Neural progenitor cell (in vitro differentiated cells): ENCODE measurements around the gene SERINC3. TPM values are rescaled to one million over a fixed set of nuclear protein-coding genes. Genes with fewer than 3 reads are reported as not detected.

Experiments
- DNase-seq: peaks from one replicate; pipeline ENCODE4 v3.0.0-alpha.2; 2016; ENCODE audit warnings: low spot score
- H2AFZ ChIP-seq: fragments of 200-600 bp; sonication (generic); replicated peaks from 2 replicates; pipeline ENCODE4 v1.6.1; 2016; ENCODE audit warnings: antibody characterized with exemption
- H3F3A ChIP-seq: fragments of 200-600 bp; sonication (generic); 2 replicates; pipeline ENCODE4 v1.6.1; 2016; ENCODE audit warnings: antibody characterized with exemption, low read depth
- H3K27ac ChIP-seq: fragments of 200-600 bp; sonication (generic); 2 replicates; pipeline ENCODE4 v1.5.1; 2016; ENCODE audit warnings: mild to moderate bottlenecking
- H3K27me3 ChIP-seq: fragments of 200-600 bp; sonication (generic); 2 replicates; pipeline ENCODE4 v1.6.1; 2016; ENCODE audit warnings: mild to moderate bottlenecking, moderate library complexity
- H3K36me3 ChIP-seq: fragments of 200-600 bp; sonication (generic); 2 replicates; pipeline ENCODE4 v1.5.1; 2016
- H3K4me1 ChIP-seq: fragments of 200-600 bp; sonication (generic); 2 replicates; pipeline ENCODE4 v1.6.1; 2016; ENCODE audit warnings: mixed run types
- H3K4me2 ChIP-seq: fragments of 200-600 bp; sonication (generic); 2 replicates; pipeline ENCODE4 v1.6.1; 2016
- H3K4me3 ChIP-seq: fragments of 200-600 bp; sonication (generic); 2 replicates; pipeline ENCODE4 v1.5.1; 2016
- H3K79me2 ChIP-seq: fragments of 200-600 bp; sonication (generic); 2 replicates; pipeline ENCODE4 v1.6.1; 2016; ENCODE audit warnings: low read depth
- H3K9ac ChIP-seq: fragments of 200-600 bp; sonication (generic); 2 replicates; pipeline ENCODE4 v1.6.1; 2016
- H3K9me3 ChIP-seq: fragments of 200-600 bp; sonication (generic); 2 replicates; pipeline ENCODE4 v1.5.1; 2016; ENCODE audit warnings: low read depth
- H4K20me1 ChIP-seq: fragments of 200-600 bp; sonication (generic); 2 replicates; pipeline ENCODE4 v1.6.1; 2016; ENCODE audit warnings: low read depth
- H3K27ac Mint-ChIP-seq: 3 replicates; pipeline ENCODE4 v1.8.0; 2021; ENCODE audit warnings: mixed read lengths
- H3K27me3 Mint-ChIP-seq: 2 replicates; pipeline ENCODE4 v1.8.0; 2022; ENCODE audit warnings: low read depth, mild to moderate bottlenecking, inconsistent platforms, moderate library complexity, mixed read lengths; ENCODE audit not compliant: insufficient read depth
- H3K36me3 Mint-ChIP-seq: 3 replicates; pipeline ENCODE4 v1.8.0; 2021; ENCODE audit warnings: mixed read lengths
- H3K4me1 Mint-ChIP-seq: 3 replicates; pipeline ENCODE4 v1.8.0; 2021; ENCODE audit warnings: mixed read lengths
- H3K4me3 Mint-ChIP-seq: 3 replicates; pipeline ENCODE4 v1.8.0; 2021; ENCODE audit warnings: mild to moderate bottlenecking, moderate library complexity, mixed read lengths
- H3K9me3 Mint-ChIP-seq: 3 replicates; pipeline ENCODE4 v1.8.0; 2020; ENCODE audit warnings: mixed read lengths
- CTCF ChIP-seq: fragments of 200-600 bp; sonication (generic); IDR thresholded peaks from 2 replicates; pipeline ENCODE4 v1.5.1; 2017; ENCODE audit warnings: antibody characterized with exemption, mild to moderate bottlenecking
- EZH2 ChIP-seq: fragments of 200-600 bp; sonication (generic); IDR thresholded peaks from 2 replicates; pipeline ENCODE4 v1.6.1; 2017; ENCODE audit warnings: antibody characterized with exemption, mild to moderate bottlenecking, moderate library complexity
- EZH2phosphoT487 ChIP-seq: fragments of 200-600 bp; sonication (generic); IDR thresholded peaks from 2 replicates; pipeline ENCODE4 v1.6.1; 2017; ENCODE audit warnings: antibody characterized with exemption
- total RNA-seq: library from RNA; depleted of rRNA; stranded (reverse); fragments of >200 nt; gene quantifications from 2 replicates; pipeline ENCODE4 v1.2.3, GENCODE V29; 2015; ENCODE audit warnings: low replicate concordance

The SERINC3 gene
- total RNA-seq, 1 donor from 2014 or later = 38.8 TPM

GRCh38 chr20:44485830-44486198 lies 36.1 kb downstream of the SERINC3 start:
- H3K9me3 Mint-ChIP-seq = no peaks in the 10 kb centered on the region
- Histone ChIP-seq H3K27ac (no peak overlapping the region), H3K9ac (no peak overlapping the region), H2AFZ (no peak overlapping the region), H4K20me1 (no peaks in the 10 kb centered on the region), H3F3A (no peaks in the 10 kb centered on the region), H3K4me3 (no peak overlapping the region), H3K79me2 (no peaks in the 10 kb centered on the region), H3K36me3 (no peaks in the 10 kb centered on the region), H3K9me3 (no peaks in the 10 kb centered on the region), H3K4me2 (no peak overlapping the region), H3K4me1 (no peaks in the 10 kb centered on the region), H3K27me3 (no peaks in the 10 kb centered on the region)
- no peak overlapping the region for H3K4me3 Mint-ChIP-seq
- no peaks in the 10 kb centered on the region for H3K27me3 Mint-ChIP-seq
- H3K36me3 Mint-ChIP-seq = peaks cover 20% of the 10 kb centered on the region
- no peak overlapping the region for H3K27ac Mint-ChIP-seq
- no peaks in the 10 kb centered on the region for H3K4me1 Mint-ChIP-seq
- no peak for DNase-seq
- no peak for TF ChIP-seq EZH2phosphoT487
- no peak for TF ChIP-seq CTCF
- no peak for TF ChIP-seq EZH2

DNA sequence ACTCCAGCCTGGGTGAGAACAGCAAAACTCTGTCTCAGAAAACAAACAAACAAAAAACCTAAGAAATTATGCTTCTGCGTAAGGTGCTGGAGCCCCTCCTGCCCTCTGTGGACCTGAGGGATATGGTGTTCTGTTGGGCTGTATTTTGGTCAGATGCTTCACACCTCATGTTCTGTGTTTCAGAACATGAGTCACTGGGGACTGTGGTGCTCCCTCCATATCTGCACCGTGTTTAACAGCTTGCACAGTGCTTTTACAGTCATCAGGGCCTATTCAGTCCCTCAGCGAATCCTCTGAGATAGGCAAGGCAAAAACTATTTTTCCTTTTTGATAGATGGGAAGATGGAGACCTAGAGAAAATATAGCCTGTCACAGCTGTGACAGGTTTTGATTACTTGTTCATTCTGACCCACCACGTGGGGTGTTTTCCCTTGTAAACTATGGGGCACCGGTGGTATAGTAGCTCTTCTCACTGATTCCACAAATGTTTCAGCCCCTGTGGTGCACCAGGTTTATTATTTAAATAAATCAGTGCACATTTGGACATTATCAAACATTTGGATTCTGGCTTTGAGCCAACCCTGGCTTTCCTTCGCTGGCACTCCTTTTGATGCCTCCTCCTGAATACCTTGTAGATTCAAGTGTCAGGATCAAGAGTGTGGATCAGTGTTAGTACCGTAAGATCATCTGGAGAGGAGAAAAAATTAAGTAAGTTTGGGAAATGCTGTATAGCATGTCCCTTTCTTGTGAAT lies 36.6 kb downstream of the SERINC3 start:
- no peak overlapping the region for H3K27ac Mint-ChIP-seq

GRCh38 chr20:44483112-44483511 lies 38.8 kb downstream of the SERINC3 start:
- no peaks in the 10 kb centered on the region for H3K9me3 Mint-ChIP-seq
- H2AFZ ChIP-seq = no peak overlapping the region
- no peaks in the 10 kb centered on the region for H3K4me1 Mint-ChIP-seq
- no peak for DNase-seq
- H3K79me2 ChIP-seq = no peaks in the 10 kb centered on the region
- no peak overlapping the region for H3K27ac ChIP-seq
- no peaks in the 10 kb centered on the region for H3K9me3 ChIP-seq
- H3K36me3 Mint-ChIP-seq = peaks cover 10% of the 10 kb centered on the region
- H3K4me1 ChIP-seq = no peaks in the 10 kb centered on the region
- no peaks in the 10 kb centered on the region for H3K36me3 ChIP-seq
- no peak overlapping the region for H3K9ac ChIP-seq
- H3K4me2 ChIP-seq = no peak overlapping the region
- no peaks in the 10 kb centered on the region for H4K20me1 ChIP-seq
- H3F3A ChIP-seq = no peaks in the 10 kb centered on the region
- H3K27me3 ChIP-seq = no peaks in the 10 kb centered on the region
- H3K4me3 Mint-ChIP-seq = no peak overlapping the region
- no peaks in the 10 kb centered on the region for H3K27me3 Mint-ChIP-seq
- TF ChIP-seq EZH2phosphoT487 = no peak
- TF ChIP-seq CTCF = no peak
- TF ChIP-seq EZH2 = no peak
- no peak overlapping the region for H3K27ac Mint-ChIP-seq
- H3K4me3 ChIP-seq = no peak overlapping the region

More for the DNA sequence above, 36.6 kb downstream of the SERINC3 start:
- Mint-ChIP-seq H3K4me1 (no peaks in the 10 kb centered on the region), H3K4me3 (no peak overlapping the region), H3K27me3 (no peaks in the 10 kb centered on the region), H3K36me3 (peaks cover 20% of the 10 kb centered on the region), H3K9me3 (no peaks in the 10 kb centered on the region)
- no peaks in the 10 kb centered on the region for H3K9me3 ChIP-seq
- DNase-seq = no peak
- H3K79me2 ChIP-seq = no peaks in the 10 kb centered on the region
- no peak overlapping the region for H3K27ac ChIP-seq
- no peak overlapping the region for H2AFZ ChIP-seq
- no peaks in the 10 kb centered on the region for H3F3A ChIP-seq
- no peak overlapping the region for H3K9ac ChIP-seq
- H3K4me1 ChIP-seq = no peaks in the 10 kb centered on the region
- H3K27me3 ChIP-seq = no peaks in the 10 kb centered on the region
- no peaks in the 10 kb centered on the region for H4K20me1 ChIP-seq
- no peak for TF ChIP-seq EZH2
- no peak for TF ChIP-seq CTCF
- no peak for TF ChIP-seq EZH2phosphoT487
- H3K4me3 ChIP-seq = no peak overlapping the region
- H3K36me3 ChIP-seq = no peaks in the 10 kb centered on the region
- H3K4me2 ChIP-seq = no peak overlapping the region
